Measurements from ENCODE around the gene ORC2. TPM values are rescaled to one million over a fixed set of nuclear protein-coding genes. Genes with fewer than 3 reads are reported as not detected.

Gene ORC2
- total RNA-seq: 10 to 100 TPM; 29.9 to 52.4 (median 50.6) TPM
- 42.1 TPM for total RNA-seq (2013)
- total RNA-seq: 29.6 to 110 (median 63.8) reads per million in 29 experiments

DNA sequence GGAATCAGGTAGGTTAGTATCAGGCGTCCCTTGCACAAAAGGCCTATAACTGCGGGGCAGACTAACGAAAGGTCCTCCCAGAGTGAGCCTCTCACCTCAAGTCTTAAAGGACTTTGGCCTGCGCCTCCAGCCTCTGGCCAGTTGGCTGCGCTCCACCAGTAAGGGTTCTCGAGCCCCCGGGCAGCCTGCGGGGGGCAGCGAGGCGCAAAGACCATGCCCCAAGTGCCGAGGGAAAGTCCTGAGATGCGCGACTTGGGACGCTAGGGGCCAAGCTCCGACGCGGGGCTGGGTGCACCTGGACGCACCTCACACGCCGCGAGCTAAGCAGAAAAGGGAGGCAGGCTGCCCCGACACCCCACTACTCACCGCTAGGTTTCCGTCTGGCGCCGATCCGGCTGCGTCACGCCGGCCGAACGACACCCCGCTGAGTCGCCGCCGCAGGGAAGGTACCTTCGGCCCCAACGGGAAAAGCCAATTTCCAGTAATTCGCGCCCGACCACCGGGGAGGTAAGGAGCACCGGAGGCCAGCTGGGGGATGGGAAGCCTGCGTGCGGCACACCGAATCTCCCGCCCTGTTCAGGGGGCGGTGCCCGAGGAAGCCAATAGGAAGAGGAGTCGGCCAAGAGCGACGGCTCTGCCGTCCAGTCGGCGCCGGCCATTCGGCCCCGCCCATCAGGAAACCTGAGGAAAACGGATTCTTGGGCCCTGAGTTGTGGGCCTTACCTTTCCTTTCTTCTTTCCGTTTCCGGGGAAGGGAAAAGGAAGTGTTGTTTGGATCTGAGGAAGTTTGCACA, at the start of gene ORC2:
Gene ORC2, minus strand, starts transcription at position 537 of the 794 bp plus-strand sequence. CDS start 5,537 bp downstream, outside the sequence.
- Mint-ChIP-seq H3K27me3 (no peaks in the 10 kb centered on the region), H3K4me3 (peak within 1 kb of the TSS; percentile 97 to 99 (median 98)), H3K4me1 (peaks cover 70 to 74% (median 71%) of the 10 kb centered on the region in 3 donors), H3K9me3 (no peaks in the 10 kb centered on the region), H3K27ac (peak within 1 kb of the TSS; percentile 98 to 100), H3K36me3 (peaks cover 10% of the 10 kb centered on the region)
- H3K36me3 ChIP-seq (ENCODE audit: control insufficient read depth in 2 of 2, extremely low read depth in 1 of 2, insufficient read depth in 1 of 2, low read length in 1 of 2): peaks cover 0 to 10% of the 10 kb centered on the region in 2 donors
- WGBS (ENCODE audit: insufficient coverage): under 1% methylated on average over 60 of the region's 61 CpGs
- peak within 1 kb of the TSS; percentile 72 to 92 for H3K4me3 ChIP-seq (ENCODE audit: control insufficient read depth in 1 of 2, extremely low read depth in 1 of 2, low read length in 1 of 2)
- H3K27me3 ChIP-seq (replicated peaks in 1 of 2; ENCODE audit: control insufficient read depth in 2 of 2, extremely low read depth in 1 of 2, insufficient read depth in 2 of 2, low read length in 1 of 2): no peaks in the 10 kb centered on the region
- H3K9me3 ChIP-seq: no peaks in the 10 kb centered on the region
- H3K27ac ChIP-seq (ENCODE audit: low read length): peak within 1 kb of the TSS; percentile 78
- POLR2A ChIA-PET: interaction anchor here (0.6 to 2.0 kb wide), 13 partner anchors 8 to 241 kb away, joined by 3 to 8 read pairs (median 3); partner anchors contain the start of gene CLK1 (in 2 of the 2)
- CTCF ChIA-PET: interaction anchor here (0.6 to 5.1 kb wide), 19 partner anchors 10 to 269 kb away, joined by 3 to 66 read pairs (median 5); partner anchors contain the start of genes CASP10 (in 1 of the 2), CLK1 (in 1 of the 2), HYCC2 (in 1 of the 2) and NDUFB3 (in 1 of the 2)
- DNase-seq: peak; percentile 78 to 95 (median 90)
- H3K4me1 ChIP-seq (ENCODE audit: control insufficient read depth in 1 of 2, extremely low read depth in 1 of 2, insufficient read depth in 2 of 2, low read length in 2 of 2): peaks cover 19 to 21% of the 10 kb centered on the region in 2 experiments
- peak; percentile 95 to 97 (median 96) for ATAC-seq (replicated peaks in 1 of 4)

DNA sequence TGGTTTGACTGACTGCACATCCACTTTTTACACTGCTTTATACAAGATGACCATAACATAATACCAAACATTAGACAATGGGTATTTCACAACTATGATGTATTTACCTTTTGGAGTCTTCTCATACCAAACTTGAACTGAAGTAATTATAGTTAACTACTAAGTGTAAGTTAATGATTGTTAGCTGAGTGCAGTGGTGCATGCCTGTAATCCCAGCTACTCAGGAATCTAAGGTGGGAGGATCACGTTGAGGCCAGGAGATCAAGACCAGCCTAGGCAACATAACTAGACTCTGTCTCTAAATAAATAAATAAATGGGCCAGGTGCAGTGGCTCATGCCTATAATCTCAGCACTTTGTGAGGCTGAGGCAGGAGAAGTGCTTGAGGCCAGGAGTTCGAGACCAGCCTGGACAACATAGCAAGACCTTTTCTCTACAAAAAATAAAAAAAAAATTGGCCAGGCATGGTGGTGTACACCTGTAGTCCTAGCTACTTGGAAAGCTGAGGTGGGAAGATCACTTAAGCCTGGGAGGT, 44.9 kb upstream of the ORC2 start:
- H3K9me3 ChIP-seq: no peaks in the 10 kb centered on the region
- POLR2A ChIA-PET: interaction anchor here in 1 of 2 donors (0.5 to 0.7 kb wide), 2 partner anchors 8 to 47 kb away, joined by 3 to 4 read pairs; no protein-coding TSS in a partner anchor
- H3K36me3 ChIP-seq (ENCODE audit: control insufficient read depth in 2 of 2, extremely low read depth in 1 of 2, insufficient read depth in 1 of 2, low read length in 1 of 2): peaks cover 4 to 41% of the 10 kb centered on the region in 2 donors
- no peaks in the 10 kb centered on the region for H3K9me3 Mint-ChIP-seq
- H3K36me3 Mint-ChIP-seq: peaks cover 30% of the 10 kb centered on the region
- WGBS (ENCODE audit: insufficient coverage): no CpG with 5 or more reads among the region's 2 CpGs
- H3K4me1 Mint-ChIP-seq: no peaks in the 10 kb centered on the region
- no peaks in the 10 kb centered on the region for H3K4me1 ChIP-seq (ENCODE audit: control insufficient read depth in 1 of 2, extremely low read depth in 1 of 2, insufficient read depth in 2 of 2, low read length in 2 of 2)
- H3K4me3 ChIP-seq (ENCODE audit: control insufficient read depth in 1 of 2, extremely low read depth in 1 of 2, low read length in 1 of 2): no peak overlapping the region
- ATAC-seq (replicated peaks in 1 of 4): no peak
- CTCF ChIA-PET: interaction anchor here in 1 of 2 donors (0.6 kb wide), 2 partner anchors 60 to 91 kb away, joined by 3 read pairs; no protein-coding TSS in a partner anchor
- no peaks in the 10 kb centered on the region for H3K27me3 Mint-ChIP-seq
- H3K27ac Mint-ChIP-seq: no peak overlapping the region
- no peak for DNase-seq
- H3K27me3 ChIP-seq (replicated peaks in 1 of 2; ENCODE audit: control insufficient read depth in 2 of 2, extremely low read depth in 1 of 2, insufficient read depth in 2 of 2, low read length in 1 of 2): no peaks in the 10 kb centered on the region
- no peak overlapping the region for H3K27ac ChIP-seq (ENCODE audit: low read length)
- no peak overlapping the region for H3K4me3 Mint-ChIP-seq

DNA sequence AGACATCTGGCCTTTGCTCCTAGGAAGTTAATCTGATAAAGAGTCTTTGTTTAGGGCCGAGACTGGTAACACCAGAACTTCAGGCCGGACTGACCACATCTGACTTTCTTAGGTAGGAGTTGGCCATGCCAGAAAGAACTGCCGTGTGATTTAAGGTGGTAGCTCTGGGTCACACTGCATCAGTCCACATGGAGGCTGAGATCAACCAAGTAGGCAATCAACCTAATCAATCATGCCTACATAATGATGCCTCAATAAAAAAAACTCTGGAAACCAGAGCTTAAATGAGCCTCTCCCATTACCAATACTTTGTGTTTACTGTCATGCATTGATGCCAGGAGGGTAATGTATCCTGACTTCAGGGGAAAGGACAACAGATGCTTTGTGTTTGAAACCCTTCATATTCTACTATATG, 44.1 kb upstream of the ORC2 start:
- Mint-ChIP-seq H3K27ac (no peak overlapping the region), H3K4me3 (no peak overlapping the region), H3K4me1 (no peaks in the 10 kb centered on the region), H3K36me3 (peaks cover 30% of the 10 kb centered on the region), H3K9me3 (no peaks in the 10 kb centered on the region), H3K27me3 (no peaks in the 10 kb centered on the region)
- H3K4me3 ChIP-seq (ENCODE audit: control insufficient read depth in 1 of 2, extremely low read depth in 1 of 2, low read length in 1 of 2): no peak overlapping the region
- H3K27me3 ChIP-seq (replicated peaks in 1 of 2; ENCODE audit: control insufficient read depth in 2 of 2, extremely low read depth in 1 of 2, insufficient read depth in 2 of 2, low read length in 1 of 2): no peaks in the 10 kb centered on the region
- DNase-seq: no peak
- no peak for ATAC-seq (replicated peaks in 1 of 4)
- H3K27ac ChIP-seq (ENCODE audit: low read length): no peak overlapping the region
- peaks cover 4 to 45% of the 10 kb centered on the region in 2 donors for H3K36me3 ChIP-seq (ENCODE audit: control insufficient read depth in 2 of 2, extremely low read depth in 1 of 2, insufficient read depth in 1 of 2, low read length in 1 of 2)
- CTCF ChIA-PET: no interaction called here
- H3K4me1 ChIP-seq (ENCODE audit: control insufficient read depth in 1 of 2, extremely low read depth in 1 of 2, insufficient read depth in 2 of 2, low read length in 2 of 2): no peaks in the 10 kb centered on the region
- 100% methylated on average over 2 of the region's 3 CpGs for WGBS (ENCODE audit: insufficient coverage)
- H3K9me3 ChIP-seq: no peaks in the 10 kb centered on the region
- POLR2A ChIA-PET: no interaction called here

DNA sequence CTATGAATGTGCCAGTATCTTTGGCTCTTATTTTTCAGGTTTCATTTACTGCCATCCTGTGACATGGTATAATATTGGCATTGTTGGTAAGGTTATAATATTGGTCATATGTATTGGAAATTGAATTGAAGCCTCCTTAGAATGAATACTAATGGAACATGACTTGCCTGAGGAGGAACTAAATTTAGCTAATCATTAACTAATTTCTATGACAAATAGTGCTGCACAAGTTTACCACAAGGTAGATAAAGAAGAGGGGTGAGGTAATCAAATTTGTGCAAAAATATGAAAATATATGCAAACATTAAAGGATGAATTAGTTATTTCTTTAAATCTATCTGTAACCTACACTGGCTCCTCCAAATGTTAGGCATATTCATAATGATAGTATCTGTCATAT, 43.2 kb upstream of the ORC2 start:
- Histone ChIP-seq H3K27me3 (replicated peaks in 1 of 2; ENCODE audit: control insufficient read depth in 2 of 2, extremely low read depth in 1 of 2, insufficient read depth in 2 of 2, low read length in 1 of 2) (no peaks in the 10 kb centered on the region), H3K4me1 (ENCODE audit: control insufficient read depth in 1 of 2, extremely low read depth in 1 of 2, insufficient read depth in 2 of 2, low read length in 2 of 2) (no peaks in the 10 kb centered on the region), H3K27ac (ENCODE audit: low read length) (no peak overlapping the region), H3K9me3 (no peaks in the 10 kb centered on the region), H3K36me3 (ENCODE audit: control insufficient read depth in 2 of 2, extremely low read depth in 1 of 2, insufficient read depth in 1 of 2, low read length in 1 of 2) (peaks cover 4 to 45% of the 10 kb centered on the region in 2 donors), H3K4me3 (ENCODE audit: control insufficient read depth in 1 of 2, extremely low read depth in 1 of 2, low read length in 1 of 2) (no peak overlapping the region)
- Mint-ChIP-seq H3K4me1 (no peaks in the 10 kb centered on the region), H3K27ac (no peak overlapping the region), H3K27me3 (no peaks in the 10 kb centered on the region), H3K36me3 (peaks cover 35% of the 10 kb centered on the region), H3K4me3 (no peak overlapping the region), H3K9me3 (no peaks in the 10 kb centered on the region)
- CTCF ChIA-PET: no interaction called here
- no peak for ATAC-seq (replicated peaks in 1 of 4)
- no peak for DNase-seq
- POLR2A ChIA-PET: no interaction called here

DNA sequence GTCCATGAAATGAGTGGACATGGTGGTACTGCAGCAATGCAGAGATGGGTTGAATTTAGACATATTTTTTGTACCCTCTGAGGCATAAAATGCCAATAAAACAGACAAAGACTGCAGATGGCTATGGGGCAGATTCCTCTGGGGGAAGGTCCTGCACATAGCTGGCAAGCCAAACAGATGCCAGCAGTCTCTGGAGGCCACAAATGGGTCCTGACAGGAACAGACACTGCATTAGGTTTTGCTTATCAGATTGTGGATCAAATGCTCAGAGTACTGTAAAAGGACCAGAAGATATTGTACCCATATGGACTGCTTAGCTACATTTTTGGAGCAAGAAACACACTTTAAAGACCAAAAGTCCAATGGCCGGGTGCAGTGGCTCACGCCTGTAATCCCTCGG, 40.9 kb upstream of the ORC2 start:
- H3K36me3 Mint-ChIP-seq: peaks cover 35% of the 10 kb centered on the region
- CTCF ChIA-PET: no interaction called here

DNA sequence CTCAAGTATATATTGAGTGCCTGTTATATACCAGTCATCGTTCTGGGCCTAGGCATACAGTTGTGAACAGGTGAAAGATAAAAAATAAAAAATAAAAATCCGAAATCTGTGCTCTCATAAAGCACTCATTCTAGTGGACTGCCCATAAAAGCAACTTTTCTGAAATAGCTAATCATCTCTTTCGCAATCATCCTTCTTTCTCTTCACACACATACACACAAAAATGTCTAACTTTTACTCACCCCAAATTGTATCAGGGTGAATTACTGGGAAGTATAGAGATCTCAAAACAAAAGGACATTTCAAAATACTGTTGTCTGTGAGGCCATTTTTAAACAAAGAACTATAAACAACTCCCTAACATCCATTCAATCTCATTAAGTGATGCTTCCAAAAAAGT, 29.6 kb upstream of the ORC2 start:
- Mint-ChIP-seq H3K9me3 (no peaks in the 10 kb centered on the region), H3K27ac (no peak overlapping the region), H3K27me3 (no peaks in the 10 kb centered on the region), H3K36me3 (peaks cover 41% of the 10 kb centered on the region), H3K4me3 (no peak overlapping the region), H3K4me1 (no peaks in the 10 kb centered on the region)
- no peak overlapping the region for H3K4me3 ChIP-seq (ENCODE audit: control insufficient read depth in 1 of 2, extremely low read depth in 1 of 2, low read length in 1 of 2)
- peaks cover 6 to 53% of the 10 kb centered on the region in 2 donors for H3K36me3 ChIP-seq (ENCODE audit: control insufficient read depth in 2 of 2, extremely low read depth in 1 of 2, insufficient read depth in 1 of 2, low read length in 1 of 2)
- H3K4me1 ChIP-seq (ENCODE audit: control insufficient read depth in 1 of 2, extremely low read depth in 1 of 2, insufficient read depth in 2 of 2, low read length in 2 of 2): no peaks in the 10 kb centered on the region
- ChIA-PET CTCF (no interaction called here), POLR2A (interaction anchor here in 1 of 2 donors (0.5 kb wide), 1 partner anchor 9 kb away, joined by 3 read pairs; no protein-coding TSS in a partner anchor)
- no peaks in the 10 kb centered on the region for H3K27me3 ChIP-seq (replicated peaks in 1 of 2; ENCODE audit: control insufficient read depth in 2 of 2, extremely low read depth in 1 of 2, insufficient read depth in 2 of 2, low read length in 1 of 2)
- whole genome bisulfite sequencing (ENCODE audit: insufficient coverage): no CpG with 5 or more reads among the region's 3 CpGs
- no peak overlapping the region for H3K27ac ChIP-seq (ENCODE audit: low read length)
- DNase-seq (no peak), ATAC-seq (replicated peaks in 1 of 4) (no peak)
- no peaks in the 10 kb centered on the region for H3K9me3 ChIP-seq

More for the DNA sequence above, 40.9 kb upstream of the ORC2 start:
- POLR2A ChIA-PET: interaction anchor here in 1 of 2 donors (0.7 kb wide), 1 partner anchor 10 kb away, joined by 3 read pairs; no protein-coding TSS in a partner anchor
- Histone ChIP-seq H3K27me3 (replicated peaks in 1 of 2; ENCODE audit: control insufficient read depth in 2 of 2, extremely low read depth in 1 of 2, insufficient read depth in 2 of 2, low read length in 1 of 2) (no peaks in the 10 kb centered on the region), H3K9me3 (no peaks in the 10 kb centered on the region), H3K36me3 (ENCODE audit: control insufficient read depth in 2 of 2, extremely low read depth in 1 of 2, insufficient read depth in 1 of 2, low read length in 1 of 2) (peaks cover 4 to 52% of the 10 kb centered on the region in 2 donors), H3K4me1 (ENCODE audit: control insufficient read depth in 1 of 2, extremely low read depth in 1 of 2, insufficient read depth in 2 of 2, low read length in 2 of 2) (no peaks in the 10 kb centered on the region), H3K4me3 (ENCODE audit: control insufficient read depth in 1 of 2, extremely low read depth in 1 of 2, low read length in 1 of 2) (no peak overlapping the region), H3K27ac (ENCODE audit: low read length) (no peak overlapping the region)
- Mint-ChIP-seq H3K27me3 (no peaks in the 10 kb centered on the region), H3K9me3 (no peaks in the 10 kb centered on the region), H3K27ac (no peak overlapping the region), H3K4me1 (no peaks in the 10 kb centered on the region), H3K4me3 (no peak overlapping the region)
- 100% methylated on average over 3 of the region's 3 CpGs for WGBS (ENCODE audit: insufficient coverage)
- DNase-seq (no peak), ATAC-seq (replicated peaks in 1 of 4) (no peak)
